HG02884 (cell line): Measurements from ENCODE around the gene SLC38A6.
"Not testable (repeated sequence)": the region's sequence is repeated elsewhere in the genome, so short reads cannot be mapped to it uniquely, and the experiment has no call there.

Experiments
- ATAC-seq: cut with Tn5 transposase; IDR thresholded peaks from one replicate; pipeline ENCODE4 v1.9.1; 2021; ENCODE audit warnings: mild to moderate bottlenecking, moderate library complexity; ENCODE audit not compliant: unreplicated experiment

SLC38A6 gene

GRCh38 chr14:61048640-61049039 is 67.6 kb downstream of the SLC38A6 start:
- ATAC-seq = no peak

GRCh38 chr14:61050417-61050816 is 69.4 kb downstream of the SLC38A6 start:
- no peak for ATAC-seq

- no peak for ATAC-seq
Observed at GRCh38 chr14:61051051-61051450, 70.0 kb downstream of the SLC38A6 start.

DNA sequence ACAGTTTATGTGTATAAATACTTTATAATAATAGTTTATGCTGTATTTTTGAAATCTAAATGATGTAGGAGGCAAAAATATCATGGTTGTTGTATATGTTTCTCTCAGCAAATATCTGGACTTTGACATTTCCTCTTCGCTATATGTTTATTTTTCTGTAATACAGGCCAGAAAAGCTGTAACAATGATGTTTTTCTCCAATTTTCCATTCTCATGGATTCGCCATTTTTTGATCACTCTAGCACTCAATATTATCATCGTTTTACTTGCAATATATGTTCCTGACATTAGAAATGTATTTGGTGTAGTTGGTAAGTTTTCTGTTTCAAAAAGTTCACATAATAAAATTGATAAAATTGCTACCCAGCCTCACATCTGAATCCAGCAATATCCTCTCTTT is 70.6 kb downstream of the SLC38A6 start:
- no peak for ATAC-seq

GRCh38 chr14:61063461-61063860 is 82.4 kb downstream of the SLC38A6 start:
- no peak for ATAC-seq

DNA sequence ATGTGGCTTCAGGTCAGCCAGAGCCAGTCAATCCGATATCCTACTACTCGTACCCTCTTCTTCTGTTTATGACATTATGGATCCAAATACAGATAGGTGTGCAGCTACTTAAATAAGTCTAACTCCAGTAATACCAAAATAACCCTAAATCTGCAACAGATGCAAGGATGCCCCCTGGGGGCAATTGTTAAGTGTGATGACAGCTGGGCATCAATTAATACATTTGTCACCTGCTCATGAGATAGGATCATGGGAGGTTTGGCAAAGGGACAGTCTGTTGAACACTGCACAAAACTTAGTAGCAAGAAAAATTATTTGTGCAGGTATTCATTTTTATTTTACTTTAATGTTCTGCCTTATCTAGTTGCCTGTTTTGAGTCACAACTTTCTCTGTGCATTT is 83.2 kb downstream of the SLC38A6 start:
- ATAC-seq = no peak

GRCh38 chr14:61064856-61065255 is 83.8 kb downstream of the SLC38A6 start:
- no peak for ATAC-seq

DNA sequence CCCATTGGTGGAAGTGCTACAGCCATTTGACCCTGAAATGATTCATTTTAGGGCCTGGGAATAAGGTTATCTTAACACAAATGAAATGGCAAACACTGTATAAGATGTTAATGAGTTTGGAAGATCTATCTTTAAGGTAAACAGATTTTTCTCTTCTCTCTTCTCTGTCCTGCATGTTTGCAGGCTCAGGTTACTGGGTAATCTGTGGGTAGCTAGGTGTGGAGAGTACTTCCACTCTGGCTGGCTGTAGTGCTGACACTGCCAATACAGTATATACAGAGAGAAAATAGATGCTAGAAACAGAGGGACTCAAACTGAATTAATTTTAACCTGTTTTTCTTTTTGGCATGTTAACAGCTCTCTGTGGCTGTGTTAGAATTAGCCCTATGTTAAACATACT is 84.6 kb downstream of the SLC38A6 start:
- ATAC-seq = no peak

- ATAC-seq = not testable (repeated sequence)
Observed at GRCh38 chr14:61072442-61072841, 91.4 kb downstream of the SLC38A6 start.

- ATAC-seq = no peak
Observed at GRCh38 chr14:61074852-61075251, 93.8 kb downstream of the SLC38A6 start.

DNA sequence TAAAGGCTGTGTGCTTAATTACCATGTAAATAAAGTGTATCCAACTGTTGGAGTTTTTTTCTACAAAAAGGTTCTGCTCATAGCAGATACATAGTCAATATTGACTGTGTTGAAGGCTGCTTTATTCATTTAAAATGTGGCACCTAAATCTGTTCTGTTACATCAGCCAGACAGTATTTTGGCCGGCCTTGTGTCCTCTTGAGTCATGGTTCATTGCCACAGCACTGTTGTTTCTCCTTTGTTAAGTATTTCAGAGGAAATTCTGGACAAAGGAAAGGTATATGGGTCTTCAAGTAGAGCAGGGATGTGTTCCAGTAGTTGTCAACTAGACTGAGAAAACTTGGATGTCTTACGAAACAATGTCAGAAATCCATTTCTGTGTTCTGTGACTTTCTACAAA is 95.5 kb downstream of the SLC38A6 start:
- ATAC-seq = no peak

- no peak for ATAC-seq
Observed at GRCh38 chr14:61077437-61077836, 96.4 kb downstream of the SLC38A6 start.

- ATAC-seq = no peak
Observed at GRCh38 chr14:61077951-61078720, 97.1 kb downstream of the SLC38A6 start.

GRCh38 chr14:61080591-61081010 is 99.6 kb downstream of the SLC38A6 start:
- peak; percentile 94 for ATAC-seq

GRCh38 chr14:61088081-61088480 is 107.0 kb downstream of the SLC38A6 start:
- ATAC-seq = no peak

DNA sequence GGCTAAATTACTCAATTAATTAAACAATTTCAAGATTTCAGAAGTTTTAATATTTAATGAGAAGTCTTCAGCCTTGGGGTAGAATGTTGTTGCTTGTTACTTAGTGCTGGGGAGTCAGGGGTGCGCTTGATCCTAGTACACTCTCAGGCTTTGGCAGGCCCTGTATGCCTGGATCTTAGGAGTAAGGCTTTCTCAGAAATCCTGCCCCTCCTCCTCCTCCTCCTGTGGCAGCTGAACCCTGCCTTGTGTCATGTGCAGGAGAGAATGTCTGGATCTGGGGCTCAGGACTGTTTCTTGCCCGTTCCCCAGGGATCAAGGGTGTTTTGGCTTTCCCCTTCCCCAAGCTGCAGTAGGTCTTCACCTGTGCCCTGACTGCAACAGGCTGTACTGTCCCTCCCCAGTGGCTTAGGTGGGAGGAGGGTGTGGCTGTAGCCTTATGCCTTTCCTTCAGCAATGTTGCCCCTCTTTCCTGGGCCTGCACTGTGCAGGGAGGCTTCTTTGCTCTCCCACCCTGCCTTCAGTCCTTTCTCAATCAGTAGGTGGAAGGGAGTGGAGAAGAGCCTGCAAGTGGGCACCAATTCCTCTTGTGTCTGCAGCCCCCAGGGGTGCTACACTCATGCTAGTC is 108.2 kb downstream of the SLC38A6 start:
- no peak for ATAC-seq

GRCh38 chr14:61090432-61091216 is 109.6 kb downstream of the SLC38A6 start:
- ATAC-seq = peak; percentile 73

GRCh38 chr14:61091657-61092273 is 110.7 kb downstream of the SLC38A6 start:
- ATAC-seq = no peak

GRCh38 chr14:61098096-61098495 is 117.1 kb downstream of the SLC38A6 start:
- not testable (repeated sequence) for ATAC-seq

GRCh38 chr14:61098721-61099120 is 117.7 kb downstream of the SLC38A6 start:
- no peak for ATAC-seq

GRCh38 chr14:61099216-61099835 is 118.3 kb downstream of the SLC38A6 start:
- no peak for ATAC-seq
